Liver (tissue), 9 donors: ENCODE results near the gene MYLK3. TPM values are rescaled to one million over a fixed set of nuclear protein-coding genes. Genes with fewer than 3 reads are reported as not detected.

Experiments
- DNase-seq: peaks from one replicate; pipeline ENCODE4 v3.0.0-alpha.2; 2017; ENCODE audit warnings: low spot score
- H3K27ac ChIP-seq, 2 donors: one replicate each; pipeline ENCODE4 v1.7.0; 2013; ENCODE audit warnings: inconsistent platforms in 2 of 2, low read length in 2 of 2, control low read depth in 1 of 2, low read depth in 1 of 2, mild to moderate bottlenecking in 1 of 2
- H3K27me3 ChIP-seq, 4 donors: one replicate each; pipeline versions ENCODE4 v1.6.1 to v1.7.0; 2013; ENCODE audit warnings: low read length in 3 of 4, inconsistent platforms in 1 of 4, mild to moderate bottlenecking in 1 of 4, moderate library complexity in 1 of 4; ENCODE audit not compliant: control insufficient read depth in 4 of 4, insufficient read depth in 4 of 4
- H3K36me3 ChIP-seq, 4 donors: one replicate each; pipeline versions ENCODE4 v1.6.1 to v1.7.0; 2013; ENCODE audit warnings: low read length in 3 of 4, mild to moderate bottlenecking in 3 of 4, low read depth in 1 of 4, moderate library complexity in 1 of 4; ENCODE audit not compliant: control insufficient read depth in 4 of 4, insufficient read depth in 3 of 4
- H3K4me1 ChIP-seq, 4 donors: one replicate each; pipeline versions ENCODE4 v1.6.1 to v1.7.0; 2013; ENCODE audit warnings: low read length in 3 of 4, mild to moderate bottlenecking in 3 of 4, moderate library complexity in 1 of 4; ENCODE audit not compliant: control insufficient read depth in 4 of 4, insufficient read depth in 4 of 4
- H3K4me3 ChIP-seq, 3 donors: one replicate each; pipeline versions ENCODE4 v1.6.1 to v1.7.0; 2013; ENCODE audit warnings: low read length in 3 of 3, control low read depth in 1 of 3, low read depth in 1 of 3, mild to moderate bottlenecking in 1 of 3
- H3K9ac ChIP-seq, 2 donors: one replicate each; pipeline ENCODE4 v1.7.0; 2013; ENCODE audit warnings: low read length in 2 of 2, mild to moderate bottlenecking in 2 of 2, moderate library complexity in 2 of 2, control low read depth in 1 of 2, low read depth in 1 of 2
- H3K9me3 ChIP-seq, 4 donors: one replicate each; pipeline versions ENCODE4 v1.6.1 to v1.7.0; 2013; ENCODE audit warnings: low read length in 3 of 4; ENCODE audit not compliant: control insufficient read depth in 4 of 4
- ATF3 ChIP-seq: IDR thresholded peaks from 2 replicates; pipeline ENCODE4 v1.6.1; 2016; ENCODE audit warnings: antibody characterized with exemption
- EGR1 ChIP-seq, 2 donors: IDR thresholded peaks; 2 replicates each; pipeline ENCODE4 v1.6.1; 2016 to 2018; ENCODE audit warnings: antibody characterized with exemption in 2 of 2, low read depth in 2 of 2
- FOXA1 ChIP-seq: IDR thresholded peaks from 2 replicates; pipeline ENCODE4 v1.6.1; 2016; ENCODE audit warnings: antibody characterized with exemption
- FOXA2 ChIP-seq: IDR thresholded peaks from 2 replicates; pipeline ENCODE4 v1.6.1; 2016; ENCODE audit warnings: antibody characterized with exemption
- GABPA ChIP-seq, 2 donors: IDR thresholded peaks in 1 of 2; conservative IDR thresholded peaks in 1 of 2; 2 replicates each; pipeline ENCODE4 v1.6.1; 2016; ENCODE audit warnings: antibody characterized with exemption in 2 of 2, mild to moderate bottlenecking in 1 of 2, moderate library complexity in 1 of 2
- HNF4A ChIP-seq, 2 donors: conservative IDR thresholded peaks; 2 replicates each; pipeline ENCODE4 v1.6.1; 2016; ENCODE audit warnings: antibody characterized with exemption in 2 of 2, mild to moderate bottlenecking in 2 of 2
- HNF4G ChIP-seq: IDR thresholded peaks from 2 replicates; pipeline ENCODE4 v1.6.1; 2016; ENCODE audit warnings: antibody characterized with exemption
- JUND ChIP-seq, 2 donors: IDR thresholded peaks; 2 replicates each; pipeline ENCODE4 v1.6.1; 2016; ENCODE audit warnings: antibody characterized with exemption in 2 of 2
- MAX ChIP-seq: IDR thresholded peaks from 2 replicates; pipeline ENCODE4 v1.6.1; 2016; ENCODE audit warnings: antibody characterized with exemption
- NR2F2 ChIP-seq: IDR thresholded peaks from 2 replicates; pipeline ENCODE4 v1.6.1; 2016; ENCODE audit warnings: antibody characterized with exemption
- RAD21 ChIP-seq, 2 donors: IDR thresholded peaks; 2 replicates each; pipeline ENCODE4 v1.6.1; 2016; ENCODE audit warnings: antibody characterized with exemption in 2 of 2, mild to moderate bottlenecking in 2 of 2
- RXRA ChIP-seq, 2 donors: IDR thresholded peaks; 2 replicates each; pipeline ENCODE4 v1.6.1; 2017 to 2018; ENCODE audit warnings: antibody characterized with exemption in 2 of 2, mild to moderate bottlenecking in 1 of 2
- SP1 ChIP-seq: IDR thresholded peaks from 2 replicates; pipeline ENCODE4 v1.6.1; 2018; ENCODE audit warnings: antibody characterized with exemption, mild to moderate bottlenecking
- TAF1 ChIP-seq: conservative IDR thresholded peaks from 2 replicates; pipeline ENCODE4 v1.6.1; 2016; ENCODE audit warnings: antibody characterized with exemption, mild to moderate bottlenecking
- YY1 ChIP-seq: IDR thresholded peaks from 2 replicates; pipeline ENCODE4 v1.6.1; 2016; ENCODE audit warnings: antibody characterized with exemption, mild to moderate bottlenecking
- WGBS: extraction: QIAGEN DNeasy Blood & Tissue Kit; methylation state at CpG from one replicate; pipeline ENCODE4 v1.1.7; 2013; 5-methylcytosine and 5-hydroxymethylcytosine counted together
- polyA plus RNA-seq, 2 donors: library from polyadenylated mRNA; stranded (reverse) in 1 of 2; unstranded in 1 of 2; fragments of 200-250 nt in 1 of 2; fragments of >200 nt in 1 of 2; fragmentation: Nextera tagmentation in 1 of 2; extraction: Ambion mirVana in 1 of 2; gene quantifications; one replicate each; pipeline versions ENCODE4 v1.2.1 to v1.2.3, GENCODE V29; 2013 to 2015
- total RNA-seq, 2 donors: library from RNA; depleted of rRNA; stranded (reverse); fragments of >200 nt; gene quantifications; one replicate each; pipeline ENCODE4 v1.2.3, GENCODE V29; 2014
- TF ChIP-seq, protein P1 (sequence below): fragments of 150-350 bp; IDR thresholded peaks from 2 replicates; pipeline ENCODE4 v1.5.1; 2017; ENCODE audit warnings: improper control_type of control experiment, low read depth, low read length; ENCODE audit not compliant: missing input control
- TF ChIP-seq, protein P2 (sequence below): IDR thresholded peaks from 2 replicates; pipeline ENCODE4 v1.6.1; 2016; ENCODE audit warnings: antibody characterized with exemption, mild to moderate bottlenecking
- TF ChIP-seq, protein P3 (sequence below): IDR thresholded peaks from 2 replicates; pipeline ENCODE4 v1.6.1; 2016; ENCODE audit warnings: antibody characterized with exemption
- donor health status: healthy.
- donor health status: healthy.
- donor health status: healthy.
- donor health status: healthy.
- donor health status: healthy.

Gene MYLK3
- total and polyA plus RNA-seq, 4 donors = 0.01 to 1.1 (median 0.23) TPM

DNA sequence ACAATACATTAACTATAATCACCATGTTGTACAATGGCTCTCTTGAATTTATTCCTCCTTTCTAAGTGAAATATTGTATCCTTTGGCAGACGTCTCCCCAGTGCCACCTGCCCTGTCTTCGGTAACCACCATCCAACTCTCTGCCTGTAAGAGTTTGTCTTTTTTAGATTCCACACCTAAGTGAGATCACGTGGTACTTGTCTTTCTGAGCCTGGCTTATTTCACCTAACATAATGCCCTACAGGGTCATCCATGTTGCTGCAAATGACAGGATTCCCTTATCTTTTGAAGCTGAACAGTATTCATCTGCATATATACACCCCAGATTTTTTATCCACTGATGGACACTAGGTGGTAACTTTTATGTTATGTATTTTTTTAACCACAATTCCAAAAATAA lies 34.5 kb downstream of the MYLK3 start:
- Histone ChIP-seq H3K27me3 (no peaks in the 10 kb centered on the region), H3K27ac (no peak overlapping the region), H3K4me1 (no peaks in the 10 kb centered on the region), H3K9me3 (peaks cover 0 to 3% (median 0%) of the 10 kb centered on the region in 4 donors), H3K36me3 (no peaks in the 10 kb centered on the region), H3K4me3 (no peak overlapping the region), H3K9ac (no peak overlapping the region)
- TF ChIP-seq GABPA (IDR thresholded peaks at IDR 0.05 in 1 of 2, conservative IDR thresholded peaks at IDR 0.05 in 1 of 2) = no peak
- TF ChIP-seq HNF4A (conservative IDR thresholded peaks at IDR 0.05) = no peak
- TF ChIP-seq, protein P1, sequence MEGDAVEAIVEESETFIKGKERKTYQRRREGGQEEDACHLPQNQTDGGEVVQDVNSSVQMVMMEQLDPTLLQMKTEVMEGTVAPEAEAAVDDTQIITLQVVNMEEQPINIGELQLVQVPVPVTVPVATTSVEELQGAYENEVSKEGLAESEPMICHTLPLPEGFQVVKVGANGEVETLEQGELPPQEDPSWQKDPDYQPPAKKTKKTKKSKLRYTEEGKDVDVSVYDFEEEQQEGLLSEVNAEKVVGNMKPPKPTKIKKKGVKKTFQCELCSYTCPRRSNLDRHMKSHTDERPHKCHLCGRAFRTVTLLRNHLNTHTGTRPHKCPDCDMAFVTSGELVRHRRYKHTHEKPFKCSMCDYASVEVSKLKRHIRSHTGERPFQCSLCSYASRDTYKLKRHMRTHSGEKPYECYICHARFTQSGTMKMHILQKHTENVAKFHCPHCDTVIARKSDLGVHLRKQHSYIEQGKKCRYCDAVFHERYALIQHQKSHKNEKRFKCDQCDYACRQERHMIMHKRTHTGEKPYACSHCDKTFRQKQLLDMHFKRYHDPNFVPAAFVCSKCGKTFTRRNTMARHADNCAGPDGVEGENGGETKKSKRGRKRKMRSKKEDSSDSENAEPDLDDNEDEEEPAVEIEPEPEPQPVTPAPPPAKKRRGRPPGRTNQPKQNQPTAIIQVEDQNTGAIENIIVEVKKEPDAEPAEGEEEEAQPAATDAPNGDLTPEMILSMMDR = no peak
- TF ChIP-seq FOXA2 = no peak
- TF ChIP-seq, protein P2, sequence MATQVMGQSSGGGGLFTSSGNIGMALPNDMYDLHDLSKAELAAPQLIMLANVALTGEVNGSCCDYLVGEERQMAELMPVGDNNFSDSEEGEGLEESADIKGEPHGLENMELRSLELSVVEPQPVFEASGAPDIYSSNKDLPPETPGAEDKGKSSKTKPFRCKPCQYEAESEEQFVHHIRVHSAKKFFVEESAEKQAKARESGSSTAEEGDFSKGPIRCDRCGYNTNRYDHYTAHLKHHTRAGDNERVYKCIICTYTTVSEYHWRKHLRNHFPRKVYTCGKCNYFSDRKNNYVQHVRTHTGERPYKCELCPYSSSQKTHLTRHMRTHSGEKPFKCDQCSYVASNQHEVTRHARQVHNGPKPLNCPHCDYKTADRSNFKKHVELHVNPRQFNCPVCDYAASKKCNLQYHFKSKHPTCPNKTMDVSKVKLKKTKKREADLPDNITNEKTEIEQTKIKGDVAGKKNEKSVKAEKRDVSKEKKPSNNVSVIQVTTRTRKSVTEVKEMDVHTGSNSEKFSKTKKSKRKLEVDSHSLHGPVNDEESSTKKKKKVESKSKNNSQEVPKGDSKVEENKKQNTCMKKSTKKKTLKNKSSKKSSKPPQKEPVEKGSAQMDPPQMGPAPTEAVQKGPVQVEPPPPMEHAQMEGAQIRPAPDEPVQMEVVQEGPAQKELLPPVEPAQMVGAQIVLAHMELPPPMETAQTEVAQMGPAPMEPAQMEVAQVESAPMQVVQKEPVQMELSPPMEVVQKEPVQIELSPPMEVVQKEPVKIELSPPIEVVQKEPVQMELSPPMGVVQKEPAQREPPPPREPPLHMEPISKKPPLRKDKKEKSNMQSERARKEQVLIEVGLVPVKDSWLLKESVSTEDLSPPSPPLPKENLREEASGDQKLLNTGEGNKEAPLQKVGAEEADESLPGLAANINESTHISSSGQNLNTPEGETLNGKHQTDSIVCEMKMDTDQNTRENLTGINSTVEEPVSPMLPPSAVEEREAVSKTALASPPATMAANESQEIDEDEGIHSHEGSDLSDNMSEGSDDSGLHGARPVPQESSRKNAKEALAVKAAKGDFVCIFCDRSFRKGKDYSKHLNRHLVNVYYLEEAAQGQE = no peak
- TF ChIP-seq ATF3 = no peak
- no peak for TF ChIP-seq MAX
- no peak for TF ChIP-seq RAD21 (IDR thresholded peaks at IDR 0.05)
- TF ChIP-seq YY1 = no peak
- TF ChIP-seq JUND (IDR thresholded peaks at IDR 0.05) = no peak
- no peak for TF ChIP-seq SP1
- no peak for TF ChIP-seq NR2F2
- no peak for TF ChIP-seq RXRA (IDR thresholded peaks at IDR 0.05)
- TF ChIP-seq TAF1 = no peak
- no peak for TF ChIP-seq FOXA1
- TF ChIP-seq HNF4G = no peak
- DNase-seq = no peak
- 81% methylated on average over 3 of the region's 3 CpGs for WGBS

DNA sequence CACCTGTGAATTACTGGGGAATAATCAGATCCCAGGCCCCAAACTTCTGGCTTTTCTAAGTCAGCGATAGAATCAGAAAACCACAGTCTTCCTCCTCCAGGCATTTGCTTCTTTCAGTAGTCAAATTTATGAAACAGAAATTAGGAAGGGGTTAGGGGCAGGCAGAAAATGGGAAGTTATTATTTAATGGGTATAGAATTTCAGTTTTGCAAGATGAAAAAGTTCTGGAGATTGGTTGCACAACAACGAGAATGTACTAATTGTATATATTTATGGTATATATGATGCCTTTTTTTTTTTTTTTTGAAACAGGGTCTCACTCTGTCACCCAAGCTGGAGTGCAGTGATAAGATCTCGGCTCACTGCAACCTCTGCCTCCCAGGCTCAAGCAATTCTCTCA lies 35.2 kb downstream of the MYLK3 start:
- WGBS = 80% methylated on average over 3 of the region's 3 CpGs
- Histone ChIP-seq H3K4me3 (no peak overlapping the region), H3K4me1 (no peaks in the 10 kb centered on the region), H3K27ac (no peak overlapping the region), H3K9me3 (peaks cover 0 to 3% (median 0%) of the 10 kb centered on the region in 4 donors), H3K36me3 (no peaks in the 10 kb centered on the region), H3K9ac (no peak overlapping the region), H3K27me3 (no peaks in the 10 kb centered on the region)
- no peak for TF ChIP-seq TAF1
- no peak for TF ChIP-seq YY1
- no peak for TF ChIP-seq HNF4A (conservative IDR thresholded peaks at IDR 0.05)
- TF ChIP-seq FOXA2 = no peak
- TF ChIP-seq HNF4G = no peak
- TF ChIP-seq EGR1 (IDR thresholded peaks at IDR 0.05; ENCODE audit: low read depth in 2 of 2) = no peak
- no peak for TF ChIP-seq ATF3
- TF ChIP-seq, protein P3, sequence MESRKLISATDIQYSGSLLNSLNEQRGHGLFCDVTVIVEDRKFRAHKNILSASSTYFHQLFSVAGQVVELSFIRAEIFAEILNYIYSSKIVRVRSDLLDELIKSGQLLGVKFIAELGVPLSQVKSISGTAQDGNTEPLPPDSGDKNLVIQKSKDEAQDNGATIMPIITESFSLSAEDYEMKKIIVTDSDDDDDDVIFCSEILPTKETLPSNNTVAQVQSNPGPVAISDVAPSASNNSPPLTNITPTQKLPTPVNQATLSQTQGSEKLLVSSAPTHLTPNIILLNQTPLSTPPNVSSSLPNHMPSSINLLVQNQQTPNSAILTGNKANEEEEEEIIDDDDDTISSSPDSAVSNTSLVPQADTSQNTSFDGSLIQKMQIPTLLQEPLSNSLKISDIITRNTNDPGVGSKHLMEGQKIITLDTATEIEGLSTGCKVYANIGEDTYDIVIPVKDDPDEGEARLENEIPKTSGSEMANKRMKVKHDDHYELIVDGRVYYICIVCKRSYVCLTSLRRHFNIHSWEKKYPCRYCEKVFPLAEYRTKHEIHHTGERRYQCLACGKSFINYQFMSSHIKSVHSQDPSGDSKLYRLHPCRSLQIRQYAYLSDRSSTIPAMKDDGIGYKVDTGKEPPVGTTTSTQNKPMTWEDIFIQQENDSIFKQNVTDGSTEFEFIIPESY = no peak
- no peak for TF ChIP-seq FOXA1
- TF ChIP-seq, protein P2 = no peak
- TF ChIP-seq MAX = no peak
- no peak for DNase-seq
